ENCODE results near the gene SLC13A3.

The SLC13A3 gene

GRCh38 chr20:46520976-46521579 is 130.2 kb downstream of the SLC13A3 start:
- Histone ChIP-seq H3K27me3 (ENCODE audit: insufficient read depth, low read length) (no peaks in the 10 kb centered on the region; the same call in 1 of the 2 replicates), H3K36me3 (ENCODE audit: insufficient read depth, low read depth, low read length) (no peaks in the 10 kb centered on the region), H3K9ac (ENCODE audit: low read depth, low read length) (no peak overlapping the region), H3K4me1 (ENCODE audit: insufficient read depth, low read length) (no peaks in the 10 kb centered on the region), H3K4me3 (ENCODE audit: low read length) (no peak overlapping the region), H3K27ac (ENCODE audit: low read length) (no peak overlapping the region), H3K9me3 (ENCODE audit: insufficient read depth, low read depth, low read length) (no peaks in the 10 kb centered on the region)

GRCh38 chr20:46520540-46520939 is 130.7 kb downstream of the SLC13A3 start:
- no peaks in the 10 kb centered on the region for H3K4me1 ChIP-seq (ENCODE audit: insufficient read depth, low read length)
- no peak overlapping the region for H3K9ac ChIP-seq (ENCODE audit: low read depth, low read length)
- H3K27me3 ChIP-seq (ENCODE audit: insufficient read depth, low read length), result no peaks in the 10 kb centered on the region
- H3K9me3 ChIP-seq (ENCODE audit: insufficient read depth, low read depth, low read length), result no peaks in the 10 kb centered on the region
- no peak overlapping the region for H3K27ac ChIP-seq (ENCODE audit: low read length)
- H3K36me3 ChIP-seq (ENCODE audit: insufficient read depth, low read depth, low read length), result no peaks in the 10 kb centered on the region
- no peak overlapping the region for H3K4me3 ChIP-seq (ENCODE audit: low read length)

- Histone ChIP-seq H3K36me3 (ENCODE audit: insufficient read depth, low read depth, low read length) (no peaks in the 10 kb centered on the region), H3K27ac (ENCODE audit: low read length) (no peak overlapping the region), H3K9ac (ENCODE audit: low read depth, low read length) (no peak overlapping the region), H3K9me3 (ENCODE audit: insufficient read depth, low read depth, low read length) (no peaks in the 10 kb centered on the region), H3K27me3 (ENCODE audit: insufficient read depth, low read length) (no peaks in the 10 kb centered on the region), H3K4me3 (ENCODE audit: low read length) (no peak overlapping the region), H3K4me1 (ENCODE audit: insufficient read depth, low read length) (no peaks in the 10 kb centered on the region)
Measured at GRCh38 chr20:46519471-46520068, 131.7 kb downstream of the SLC13A3 start.

GRCh38 chr20:46512943-46513844 is 138.1 kb downstream of the SLC13A3 start, which contains the start of gene ZNF334:
Gene ZNF334, minus strand, starts transcription at chr20:46513559. Its CDS starts 1,457 bp downstream, at chr20:46512102.
- peaks cover 24% of the 10 kb centered on the region for H3K36me3 ChIP-seq (ENCODE audit: insufficient read depth, low read depth, low read length)
- H3K27ac ChIP-seq (ENCODE audit: low read length), result no peak within 1 kb of the TSS

GRCh38 chr20:46509523-46509922 is 141.7 kb downstream of the SLC13A3 start:
- H3K4me3 ChIP-seq (ENCODE audit: low read length), result no peak overlapping the region
- peaks cover 39% of the 10 kb centered on the region for H3K36me3 ChIP-seq (ENCODE audit: insufficient read depth, low read depth, low read length)
- no peak overlapping the region for H3K27ac ChIP-seq (ENCODE audit: low read length)
- H3K9me3 ChIP-seq (ENCODE audit: insufficient read depth, low read depth, low read length), result peaks cover 19% of the 10 kb centered on the region
- no peaks in the 10 kb centered on the region for H3K27me3 ChIP-seq (ENCODE audit: insufficient read depth, low read length)
- H3K9ac ChIP-seq (ENCODE audit: low read depth, low read length), result no peak overlapping the region
- no peaks in the 10 kb centered on the region for H3K4me1 ChIP-seq (ENCODE audit: insufficient read depth, low read length)

More at GRCh38 chr20:46512943-46513844, 138.1 kb downstream of the SLC13A3 start, which contains the start of gene ZNF334:
- Histone ChIP-seq H3K9ac (ENCODE audit: low read depth, low read length) (peak within 1 kb of the TSS; percentile 87), H3K27me3 (ENCODE audit: insufficient read depth, low read length) (no peaks in the 10 kb centered on the region), H3K4me3 (ENCODE audit: low read length) (peak within 1 kb of the TSS; percentile 86), H3K4me1 (ENCODE audit: insufficient read depth, low read length) (no peaks in the 10 kb centered on the region), H3K9me3 (ENCODE audit: insufficient read depth, low read depth, low read length) (no peaks in the 10 kb centered on the region)
